ENCODE results near the gene GPX8. TPM values are rescaled to one million over a fixed set of nuclear protein-coding genes. Genes with fewer than 3 reads are reported as not detected.

The GPX8 gene
- total RNA-seq, 4 donors from 2014 or later = 2.0 to 4.0 (median 2.6) TPM

DNA sequence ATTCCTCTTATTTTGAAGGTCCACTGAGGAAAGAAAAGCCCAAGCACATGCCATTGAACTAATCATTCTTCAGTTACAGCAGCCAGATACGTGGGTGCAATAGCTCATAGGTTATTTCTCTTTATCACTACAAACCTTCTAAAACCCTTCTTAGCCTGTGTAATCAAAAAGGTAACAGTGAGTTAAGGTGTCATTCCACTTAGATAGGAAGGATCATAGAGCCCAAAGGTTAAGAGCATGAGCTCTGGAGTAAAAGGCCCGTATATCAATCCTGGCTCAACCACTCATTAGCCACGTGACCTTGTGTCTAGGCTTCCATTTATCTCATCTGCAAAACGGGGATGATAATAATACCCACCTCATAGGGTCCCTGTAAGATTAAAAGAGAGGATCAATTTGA, 2.7 kb downstream of the GPX8 start:
- TF ChIP-seq POLR2A (IDR thresholded peaks at IDR 0.05) = no peak
- TF ChIP-seq, protein P1, sequence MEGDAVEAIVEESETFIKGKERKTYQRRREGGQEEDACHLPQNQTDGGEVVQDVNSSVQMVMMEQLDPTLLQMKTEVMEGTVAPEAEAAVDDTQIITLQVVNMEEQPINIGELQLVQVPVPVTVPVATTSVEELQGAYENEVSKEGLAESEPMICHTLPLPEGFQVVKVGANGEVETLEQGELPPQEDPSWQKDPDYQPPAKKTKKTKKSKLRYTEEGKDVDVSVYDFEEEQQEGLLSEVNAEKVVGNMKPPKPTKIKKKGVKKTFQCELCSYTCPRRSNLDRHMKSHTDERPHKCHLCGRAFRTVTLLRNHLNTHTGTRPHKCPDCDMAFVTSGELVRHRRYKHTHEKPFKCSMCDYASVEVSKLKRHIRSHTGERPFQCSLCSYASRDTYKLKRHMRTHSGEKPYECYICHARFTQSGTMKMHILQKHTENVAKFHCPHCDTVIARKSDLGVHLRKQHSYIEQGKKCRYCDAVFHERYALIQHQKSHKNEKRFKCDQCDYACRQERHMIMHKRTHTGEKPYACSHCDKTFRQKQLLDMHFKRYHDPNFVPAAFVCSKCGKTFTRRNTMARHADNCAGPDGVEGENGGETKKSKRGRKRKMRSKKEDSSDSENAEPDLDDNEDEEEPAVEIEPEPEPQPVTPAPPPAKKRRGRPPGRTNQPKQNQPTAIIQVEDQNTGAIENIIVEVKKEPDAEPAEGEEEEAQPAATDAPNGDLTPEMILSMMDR (IDR thresholded peaks at IDR 0.05 in 4 of 5, conservative IDR thresholded peaks at IDR 0.05 in 1 of 5) = no peak
- in situ Hi-C loops (cut with MboI; ENCODE audit: low sequenced_read_pairs in 4 of 4) = loop anchor here (25.0 kb wide), 3 partner anchors 550 to 650 kb away; partner anchors contain the start of genes SNX18 (in 3 of the 4) and SLC38A9 (in 1 of the 4)
- no peaks in the 10 kb centered on the region for H3K36me3 ChIP-seq
- no peak overlapping the region for H3K27ac ChIP-seq
- H3K27me3 ChIP-seq = peaks cover 0 to 9% (median 0%) of the 10 kb centered on the region in 3 donors
- no peaks in the 10 kb centered on the region for H3K4me1 ChIP-seq
- intact Hi-C loops (cut with DNase I; ENCODE audit: low total_unique reads) = no loop called here
- ATAC-seq (no peak), DNase-seq (no peak)
- H3K4me3 ChIP-seq = no peak overlapping the region
- no peaks in the 10 kb centered on the region for H3K9me3 ChIP-seq

DNA sequence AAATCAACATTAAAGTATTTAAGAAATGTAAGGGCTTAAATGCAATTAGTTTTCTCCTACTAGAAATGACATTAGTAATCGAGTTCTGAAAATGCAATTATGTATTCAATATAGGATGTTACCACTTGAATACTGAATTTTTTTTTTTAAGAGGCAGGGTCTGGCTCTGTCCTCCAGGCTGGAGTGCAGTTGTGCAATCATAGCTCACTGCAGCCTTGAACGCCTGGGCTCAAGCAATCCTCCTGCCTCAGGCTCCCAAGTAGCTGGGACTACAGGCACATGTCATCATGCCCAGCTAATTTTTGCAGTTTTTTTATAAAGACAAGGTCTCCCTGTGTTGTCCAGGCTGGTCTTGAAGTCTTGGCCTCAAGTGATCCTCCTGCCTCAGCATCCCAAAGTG, 11.5 kb downstream of the GPX8 start:
- no peak overlapping the region for H3K27ac ChIP-seq
- H3K4me3 ChIP-seq = no peak overlapping the region
- DNase-seq = no peak
- no peaks in the 10 kb centered on the region for H3K9me3 ChIP-seq
- no peaks in the 10 kb centered on the region for H3K36me3 ChIP-seq
- intact Hi-C loops (cut with DNase I; ENCODE audit: low total_unique reads) (loop anchor here (5.0 kb wide), 2 partner anchors 136 to 521 kb away; partner anchors contain the start of genes DHX29 and MTREX), in situ Hi-C loops (cut with MboI; ENCODE audit: low sequenced_read_pairs in 4 of 4) (loop anchor here (5.0 to 25.0 kb wide), 4 partner anchors 66 to 659 kb away; partner anchors contain the start of genes SNX18 (in 3 of the 4) and SLC38A9 (in 1 of the 4))
- ATAC-seq = no peak
- H3K4me1 ChIP-seq = peaks cover 20 to 24% of the 10 kb centered on the region in 2 donors
- peaks cover 31 to 36% (median 32%) of the 10 kb centered on the region in 3 donors for H3K27me3 ChIP-seq
- TF ChIP-seq, protein P1 (IDR thresholded peaks at IDR 0.05 in 4 of 5, conservative IDR thresholded peaks at IDR 0.05 in 1 of 5) = no peak
- no peak for TF ChIP-seq POLR2A (IDR thresholded peaks at IDR 0.05)

DNA sequence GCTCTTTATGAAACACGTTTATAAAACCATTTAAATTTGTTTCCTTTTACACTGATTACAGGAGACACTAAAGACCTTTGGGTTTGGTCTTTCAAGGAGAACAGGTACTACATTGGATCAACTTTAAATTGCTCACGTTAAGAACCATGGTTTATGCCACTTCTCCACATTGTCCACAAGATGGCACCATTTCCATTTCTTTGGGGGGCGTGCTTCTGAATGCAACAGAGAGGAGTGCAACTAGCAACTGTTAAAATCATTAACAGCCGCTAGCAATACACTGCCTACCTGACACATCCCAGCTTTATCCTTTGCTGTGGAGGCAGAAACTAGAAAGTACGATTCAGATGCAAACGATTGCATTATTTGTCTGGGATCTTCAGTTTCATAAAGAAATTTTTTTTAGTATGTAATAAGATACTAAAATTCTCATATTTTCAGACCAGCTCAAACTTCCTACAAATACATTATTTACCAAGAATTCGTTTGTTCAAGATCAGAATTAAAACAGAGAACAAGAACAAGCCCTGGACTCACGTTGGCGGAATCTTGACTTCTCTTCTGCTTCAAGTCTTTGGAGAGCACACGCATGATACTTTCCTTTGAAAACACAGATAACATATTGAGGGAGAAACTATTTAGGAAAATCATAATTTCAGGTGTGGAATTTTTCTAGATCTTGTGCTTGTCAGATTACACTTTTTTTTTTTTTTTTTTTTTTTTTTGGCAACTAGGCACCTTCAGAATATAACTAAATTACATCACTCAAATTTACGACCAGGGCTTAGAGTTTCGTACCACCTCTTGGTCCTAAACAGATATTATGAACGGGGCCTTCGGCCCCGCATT, 12.3 kb downstream of the GPX8 start:
- peak overlapping the region; percentile 44 to 67 (median 60) for H3K4me3 ChIP-seq
- H3K4me1 ChIP-seq = peaks cover 20 to 27% of the 10 kb centered on the region in 2 donors
- in situ Hi-C loops (cut with MboI; ENCODE audit: low sequenced_read_pairs in 4 of 4) (loop anchor here (5.0 to 25.0 kb wide), 4 partner anchors 65 to 660 kb away; partner anchors contain the start of genes SNX18 (in 3 of the 4) and SLC38A9 (in 1 of the 4)), intact Hi-C loops (cut with DNase I; ENCODE audit: low total_unique reads) (loop anchor here (2.0 to 5.0 kb wide), 3 partner anchors 61 to 520 kb away; partner anchors contain the start of genes CCNO, DHX29 and MTREX)
- ATAC-seq (peak; percentile 84 to 91), DNase-seq (peak in 1 of 2 donors; percentile 34)
- H3K27ac ChIP-seq = no peak overlapping the region
- H3K9me3 ChIP-seq = no peaks in the 10 kb centered on the region
- H3K36me3 ChIP-seq = no peaks in the 10 kb centered on the region
- no peak for TF ChIP-seq POLR2A (IDR thresholded peaks at IDR 0.05)
- TF ChIP-seq, protein P1 (IDR thresholded peaks at IDR 0.05 in 4 of 5, conservative IDR thresholded peaks at IDR 0.05 in 1 of 5) = peak; percentile 50 to 85 (median 71)
- peaks cover 39 to 44% (median 39%) of the 10 kb centered on the region in 3 donors for H3K27me3 ChIP-seq

DNA sequence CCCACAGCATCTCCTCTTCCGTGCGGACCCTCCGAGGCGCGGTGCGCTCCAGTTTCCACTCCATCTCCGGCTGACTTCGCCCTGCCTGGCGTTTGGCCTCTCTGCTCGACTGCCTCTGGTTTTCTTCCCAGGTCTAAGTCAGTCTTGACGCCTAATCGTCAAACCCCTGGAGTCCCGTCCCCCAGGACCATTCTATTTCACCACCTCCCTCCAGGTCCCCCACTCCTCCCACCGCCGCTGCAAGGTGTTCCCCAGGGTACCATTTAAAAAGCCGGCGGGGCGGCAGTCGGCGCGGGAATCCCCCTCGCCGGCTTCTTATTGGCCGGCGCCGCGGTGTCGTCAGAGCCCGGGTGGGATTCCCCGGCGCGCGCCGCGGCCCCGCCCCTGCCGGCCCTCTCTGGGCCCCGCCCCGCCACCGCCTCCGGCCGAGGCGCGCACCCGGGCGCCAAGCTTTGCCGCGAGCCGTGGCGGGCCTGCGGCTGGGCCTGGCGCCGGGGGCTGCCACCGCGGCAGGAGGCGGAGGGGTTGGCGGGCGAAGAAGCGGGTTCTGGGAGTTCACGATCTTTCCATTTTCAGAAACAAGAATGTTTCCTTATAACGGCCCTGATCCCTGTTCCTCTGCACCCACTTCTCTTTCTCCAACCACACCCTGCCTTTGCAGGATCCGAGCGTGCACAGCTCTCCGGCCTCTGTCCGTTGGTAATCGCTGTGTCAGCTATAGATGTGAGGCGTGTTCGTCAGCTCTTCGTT, 13.1 kb downstream of the GPX8 start, which contains the start of gene CDC20B:
Gene CDC20B, minus strand, starts transcription at position 241 of the 750 bp plus-strand sequence. Its CDS starts 177 bp downstream, at position 64.
- DNase-seq (peak; percentile 6 to 35), ATAC-seq (peak; percentile 71 to 79)
- no peaks in the 10 kb centered on the region for H3K9me3 ChIP-seq
- intact Hi-C loops (cut with DNase I; ENCODE audit: low total_unique reads) = loop anchor here (2.0 to 5.0 kb wide), 3 partner anchors 60 to 519 kb away; partner anchors contain the start of genes CCNO, DHX29 and MTREX
- TF ChIP-seq, protein P1 (IDR thresholded peaks at IDR 0.05 in 4 of 5, conservative IDR thresholded peaks at IDR 0.05 in 1 of 5) = no peak
- H3K36me3 ChIP-seq = no peaks in the 10 kb centered on the region
- peak within 1 kb of the TSS; percentile 44 to 67 (median 60) for H3K4me3 ChIP-seq
- H3K4me1 ChIP-seq = peaks cover 20 to 27% of the 10 kb centered on the region in 2 donors
- H3K27ac ChIP-seq = no peak within 1 kb of the TSS
- in situ Hi-C loops (cut with MboI; ENCODE audit: low sequenced_read_pairs in 4 of 4) = loop anchor here (5.0 to 25.0 kb wide), 4 partner anchors 64 to 661 kb away; partner anchors contain the start of genes SNX18 (in 3 of the 4) and SLC38A9 (in 1 of the 4)
- peaks cover 39 to 52% (median 45%) of the 10 kb centered on the region in 3 donors for H3K27me3 ChIP-seq
